Inflammatory macrophage (primary cell): ENCODE results near the gene S100PBP.

Experiments
- DNase-seq, 2 donors: peaks; one replicate each; pipeline ENCODE4 v3.0.0-alpha.2; 2020 to 2022

Gene S100PBP

DNA sequence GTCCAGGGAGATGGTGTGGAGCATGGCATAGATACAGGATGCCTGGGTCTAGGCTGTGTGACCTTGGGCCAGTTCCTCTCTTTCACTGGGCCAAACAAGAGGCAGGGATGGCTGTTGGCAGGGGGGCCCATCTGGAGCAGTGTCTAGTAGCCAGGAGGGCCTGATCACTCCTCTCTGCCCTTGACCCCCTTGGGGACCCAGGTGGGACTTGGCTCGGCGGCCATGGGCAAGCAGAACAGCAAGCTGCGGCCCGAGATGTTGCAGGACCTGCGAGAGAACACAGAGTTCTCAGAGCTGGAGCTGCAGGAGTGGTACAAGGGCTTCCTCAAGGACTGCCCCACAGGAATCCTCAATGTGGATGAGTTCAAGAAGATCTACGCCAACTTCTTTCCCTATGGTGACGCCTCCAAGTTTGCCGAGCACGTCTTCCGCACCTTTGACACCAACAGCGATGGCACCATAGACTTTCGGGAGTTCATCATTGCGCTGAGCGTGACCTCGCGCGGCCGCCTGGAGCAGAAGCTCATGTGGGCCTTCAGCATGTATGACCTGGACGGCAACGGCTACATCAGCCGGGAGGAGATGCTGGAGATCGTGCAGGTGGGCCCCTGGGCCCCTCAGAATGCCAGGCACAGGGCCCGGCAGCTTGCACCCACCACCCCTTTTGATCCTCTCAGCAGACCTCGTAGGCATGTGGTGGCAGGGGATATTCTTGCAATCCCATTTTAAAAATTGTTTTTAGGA is 71.4 kb downstream of the S100PBP start:
- no peak for DNase-seq

DNA sequence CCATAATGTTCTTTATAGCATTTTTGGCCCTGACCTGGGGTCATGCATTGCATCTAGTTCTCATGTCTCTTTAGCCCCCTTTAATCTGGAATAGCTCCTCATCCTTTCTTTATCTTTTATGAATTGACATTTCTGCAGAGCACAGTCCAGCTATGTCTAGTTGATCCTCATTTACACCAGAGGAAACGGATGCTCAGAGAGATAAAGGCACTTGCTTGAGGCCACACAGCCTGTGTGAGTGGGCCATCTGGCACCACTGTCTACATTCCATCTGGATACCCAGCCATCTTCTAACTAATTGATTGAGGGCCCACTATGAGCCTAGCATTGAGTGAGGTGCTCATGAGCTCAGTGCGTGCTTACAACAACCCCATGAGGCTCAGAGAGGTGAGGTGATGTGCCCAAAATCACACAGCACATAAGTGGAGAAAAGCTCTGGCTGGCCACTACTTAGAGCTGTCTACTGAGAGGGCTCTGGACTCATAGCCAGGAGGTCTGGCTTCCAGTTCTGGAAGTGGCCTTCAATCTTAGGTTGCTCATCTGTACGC is 72.4 kb downstream of the S100PBP start:
- DNase-seq, result no peak

- DNase-seq, result no peak
These were observed 73.2 kb downstream of the S100PBP start for GRCh38 chr1:32890516-32891240.

DNA sequence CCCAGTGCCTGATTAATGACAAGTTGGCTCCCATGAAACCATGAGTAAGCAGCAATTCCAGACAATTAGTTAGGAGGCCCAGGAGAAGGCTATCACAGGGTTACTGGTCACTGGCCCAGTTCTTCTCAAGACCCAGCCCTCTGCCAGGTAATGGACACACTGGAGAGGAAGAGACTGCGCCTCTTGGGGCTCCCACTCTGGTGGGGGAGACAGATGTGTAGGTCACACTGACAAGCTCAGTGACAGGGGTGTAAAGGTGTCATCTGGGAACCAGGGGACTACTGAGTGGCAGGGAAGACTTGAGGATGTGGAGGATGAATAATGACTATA is 73.8 kb downstream of the S100PBP start:
- no peak for DNase-seq

DNA sequence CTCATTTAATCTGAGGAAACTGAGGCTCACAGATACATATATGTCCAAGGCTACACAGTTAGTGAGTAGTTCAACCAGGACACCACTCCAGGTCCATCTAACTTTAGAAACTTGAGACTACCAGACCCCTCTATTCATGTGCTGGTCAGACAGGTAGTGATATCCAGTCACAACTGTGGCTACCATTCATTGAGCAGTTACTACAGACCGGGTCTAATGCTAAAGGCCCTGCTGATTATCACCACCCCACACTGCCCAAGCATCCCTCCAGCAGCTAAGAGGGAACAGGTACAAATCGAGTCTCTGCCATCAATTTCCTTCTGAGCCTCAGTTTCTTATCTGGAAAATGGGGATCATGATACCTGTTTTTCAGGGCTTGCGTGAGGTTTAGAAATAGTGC is 74.2 kb downstream of the S100PBP start:
- no peak for DNase-seq

- DNase-seq, result no peak
These were observed 75.1 kb downstream of the S100PBP start for GRCh38 chr1:32892368-32893197.

GRCh38 chr1:32893198-32894018 is 76.0 kb downstream of the S100PBP start:
- DNase-seq, result no peak

- DNase-seq, result no peak
These were observed 76.7 kb downstream of the S100PBP start for GRCh38 chr1:32894019-32894600.

- DNase-seq, result no peak
These were observed 77.2 kb downstream of the S100PBP start for GRCh38 chr1:32894681-32895080.

DNA sequence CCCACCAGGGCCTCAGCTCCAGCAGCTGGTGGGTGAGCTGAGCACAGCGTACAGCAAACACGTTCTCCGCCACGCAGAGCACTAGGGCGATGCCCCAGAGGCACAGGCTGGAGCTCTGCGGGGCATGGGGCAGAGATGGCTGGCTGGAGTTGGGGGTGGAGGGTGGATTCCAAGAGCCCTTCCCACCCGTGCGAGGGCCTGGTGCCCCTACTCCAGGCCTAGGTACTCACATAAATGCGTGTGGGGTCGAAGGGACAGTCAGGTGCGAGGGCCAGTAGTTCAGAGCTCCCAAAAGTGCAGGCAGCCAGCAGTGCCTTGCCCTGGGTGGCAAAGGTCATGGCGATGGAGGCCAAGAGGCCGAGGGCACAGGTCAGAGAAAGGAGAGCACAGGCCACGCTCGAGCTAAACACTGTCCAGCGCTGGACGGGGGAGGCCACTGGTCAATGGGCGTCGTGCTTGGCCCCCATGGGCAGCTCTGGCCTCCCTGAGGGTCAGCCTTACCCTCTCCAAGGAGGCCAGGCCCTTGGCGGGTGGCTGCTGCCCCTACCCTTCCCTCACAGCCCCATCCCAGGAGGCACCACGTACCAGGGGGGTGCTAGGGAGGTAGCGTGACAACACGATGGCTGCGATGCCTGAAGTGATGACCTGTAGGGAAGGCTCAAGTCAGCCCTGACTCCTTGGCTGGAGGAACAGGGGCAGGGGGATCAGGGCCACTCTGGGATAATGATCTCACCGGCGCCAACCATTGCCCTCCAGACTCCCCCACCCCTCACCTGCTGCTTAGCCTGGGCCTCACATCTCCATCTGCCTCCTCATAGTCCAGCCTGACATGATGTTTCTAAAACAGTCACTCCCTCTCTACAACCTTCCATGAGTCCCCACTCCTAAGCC is 78.1 kb downstream of the S100PBP start:
- no peak for DNase-seq

DNA sequence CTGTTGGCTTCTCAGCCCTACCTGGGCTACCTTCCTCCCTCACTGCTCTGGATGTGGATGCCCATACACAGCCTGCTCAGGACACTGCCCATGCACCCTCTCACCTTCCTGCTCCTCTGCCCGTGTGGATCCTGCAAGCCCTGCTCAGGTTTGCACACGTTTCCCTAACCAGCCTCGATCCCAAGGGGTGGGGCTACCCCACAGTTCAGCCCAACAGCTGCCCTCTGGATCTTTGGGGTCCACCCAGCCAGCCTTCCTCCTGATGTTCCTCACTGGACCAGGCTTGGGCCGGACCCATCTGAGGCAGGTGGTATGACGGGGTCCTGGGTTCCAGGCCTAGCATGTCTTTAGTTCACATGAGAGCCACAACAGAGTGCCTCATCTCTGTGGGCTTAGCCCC is 79.0 kb downstream of the S100PBP start:
- DNase-seq, result no peak

- DNase-seq, result no peak
These were observed 79.9 kb downstream of the S100PBP start for GRCh38 chr1:32897082-32898049.

DNA sequence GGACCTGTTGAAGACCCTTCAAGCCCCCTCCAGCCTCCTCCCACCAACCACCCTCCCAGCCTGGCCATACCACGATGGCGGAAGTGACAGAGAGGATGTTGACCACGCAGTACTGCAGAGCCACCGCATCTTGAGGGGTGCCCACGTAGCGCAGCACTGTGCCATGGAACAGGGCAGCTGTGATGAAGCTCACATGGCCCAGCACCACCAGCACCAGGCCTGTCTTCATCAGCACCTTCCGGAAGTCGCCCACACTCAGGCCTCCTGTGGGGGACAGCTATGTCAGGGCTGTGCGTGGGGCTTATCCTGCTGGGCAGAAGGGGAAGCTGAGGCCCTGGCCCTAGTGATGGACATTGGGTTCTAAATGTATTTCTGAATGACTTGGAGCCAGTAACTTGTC is 80.6 kb downstream of the S100PBP start:
- no peak for DNase-seq

GRCh38 chr1:32898958-32899357 is 81.5 kb downstream of the S100PBP start:
- no peak for DNase-seq

GRCh38 chr1:32899586-32900296 is 82.3 kb downstream of the S100PBP start:
- DNase-seq, result no peak

- DNase-seq, result no peak
These were observed 83.0 kb downstream of the S100PBP start for GRCh38 chr1:32900371-32900955.

- no peak for DNase-seq
These were observed 83.7 kb downstream of the S100PBP start, which contains the start of gene TMEM54 for GRCh38 chr1:32900956-32901822. Gene TMEM54, minus strand, starts transcription at chr1:32901389. Its CDS starts 151 bp downstream, at chr1:32901238.
